Chondrocyte (in vitro differentiated cells): ENCODE results near the gene EZR. TPM values are rescaled to one million over a fixed set of nuclear protein-coding genes. Genes with fewer than 3 reads are reported as not detected.

Source experiments
- DNase-seq: peaks from one replicate; pipeline ENCODE4 v3.0.0; 2021; ENCODE audit warnings: mixed read lengths, low spot score
- H3K27ac Mint-ChIP-seq: one replicate; pipeline ENCODE4 v1.8.0; 2021; ENCODE audit warnings: mild to moderate bottlenecking, moderate library complexity, mixed read lengths; ENCODE audit not compliant: unreplicated experiment
- H3K27me3 Mint-ChIP-seq: 2 replicates; pipeline ENCODE4 v1.8.0; 2021; ENCODE audit warnings: low read depth, mixed read lengths
- H3K36me3 Mint-ChIP-seq: 2 replicates; pipeline ENCODE4 v1.8.0; 2021; ENCODE audit warnings: low read depth, mixed read lengths
- H3K4me1 Mint-ChIP-seq: 2 replicates; pipeline ENCODE4 v1.8.0; 2021; ENCODE audit warnings: low read depth, mild to moderate bottlenecking, mixed read lengths
- H3K4me3 Mint-ChIP-seq: one replicate; pipeline ENCODE4 v1.8.0; 2021; ENCODE audit warnings: mild to moderate bottlenecking, moderate library complexity, mixed read lengths; ENCODE audit not compliant: unreplicated experiment
- H3K9me3 Mint-ChIP-seq: 2 replicates; pipeline ENCODE4 v1.8.0; 2021; ENCODE audit warnings: low read depth, mixed read lengths
- total RNA-seq: library from RNA; stranded (reverse); gene quantifications from 3 replicates; pipeline ENCODE4 v1.2.1, GENCODE V29; 2021
- TF ChIP-seq, protein P1 (sequence below): fragments of 200-600 bp; sonication (generic); IDR thresholded peaks from 2 replicates; pipeline ENCODE4 v1.5.0; 2021; ENCODE audit warnings: antibody characterized with exemption, mild to moderate bottlenecking, moderate library complexity

Gene EZR
- total RNA-seq, 1 donor from 2014 or later = 71.5 TPM

DNA sequence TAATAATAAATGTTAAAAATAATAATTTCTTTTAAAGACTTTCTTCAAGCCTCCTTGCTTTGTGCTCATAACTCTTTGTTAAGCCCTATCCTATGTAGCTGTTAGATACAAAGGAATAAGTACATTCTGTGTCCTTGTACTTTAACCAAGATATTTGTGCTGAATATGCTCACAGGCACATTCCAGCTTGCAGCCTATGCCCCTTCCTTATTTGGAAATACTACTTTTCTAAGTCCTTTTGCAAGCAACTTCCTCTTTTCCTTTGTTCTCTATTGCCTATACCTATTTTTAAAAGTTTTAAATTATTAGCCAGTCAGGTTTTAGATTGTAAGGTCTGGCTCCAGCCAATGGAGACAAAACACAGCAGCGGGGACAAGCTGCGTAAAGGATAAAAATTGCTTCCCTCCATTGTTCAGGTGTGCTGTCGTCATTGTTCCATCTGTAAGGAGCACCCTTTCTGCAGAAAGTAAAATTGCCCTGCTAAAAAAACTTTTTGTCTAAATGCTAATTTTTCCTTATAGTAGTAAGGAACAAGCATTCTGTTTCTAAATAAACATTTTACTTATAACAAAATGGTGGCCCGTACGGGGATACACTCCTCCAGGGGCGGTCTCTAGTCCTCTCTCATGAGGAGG lies 89.1 kb downstream of the EZR start:
- Mint-ChIP-seq H3K9me3 (peaks cover 2% of the 10 kb centered on the region), H3K4me3 (no peak overlapping the region), H3K36me3 (peaks cover 3% of the 10 kb centered on the region), H3K27ac (no peak overlapping the region), H3K4me1 (peaks cover 3% of the 10 kb centered on the region), H3K27me3 (no peaks in the 10 kb centered on the region)
- TF ChIP-seq, protein P1, sequence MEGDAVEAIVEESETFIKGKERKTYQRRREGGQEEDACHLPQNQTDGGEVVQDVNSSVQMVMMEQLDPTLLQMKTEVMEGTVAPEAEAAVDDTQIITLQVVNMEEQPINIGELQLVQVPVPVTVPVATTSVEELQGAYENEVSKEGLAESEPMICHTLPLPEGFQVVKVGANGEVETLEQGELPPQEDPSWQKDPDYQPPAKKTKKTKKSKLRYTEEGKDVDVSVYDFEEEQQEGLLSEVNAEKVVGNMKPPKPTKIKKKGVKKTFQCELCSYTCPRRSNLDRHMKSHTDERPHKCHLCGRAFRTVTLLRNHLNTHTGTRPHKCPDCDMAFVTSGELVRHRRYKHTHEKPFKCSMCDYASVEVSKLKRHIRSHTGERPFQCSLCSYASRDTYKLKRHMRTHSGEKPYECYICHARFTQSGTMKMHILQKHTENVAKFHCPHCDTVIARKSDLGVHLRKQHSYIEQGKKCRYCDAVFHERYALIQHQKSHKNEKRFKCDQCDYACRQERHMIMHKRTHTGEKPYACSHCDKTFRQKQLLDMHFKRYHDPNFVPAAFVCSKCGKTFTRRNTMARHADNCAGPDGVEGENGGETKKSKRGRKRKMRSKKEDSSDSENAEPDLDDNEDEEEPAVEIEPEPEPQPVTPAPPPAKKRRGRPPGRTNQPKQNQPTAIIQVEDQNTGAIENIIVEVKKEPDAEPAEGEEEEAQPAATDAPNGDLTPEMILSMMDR = no peak
- DNase-seq = no peak

DNA sequence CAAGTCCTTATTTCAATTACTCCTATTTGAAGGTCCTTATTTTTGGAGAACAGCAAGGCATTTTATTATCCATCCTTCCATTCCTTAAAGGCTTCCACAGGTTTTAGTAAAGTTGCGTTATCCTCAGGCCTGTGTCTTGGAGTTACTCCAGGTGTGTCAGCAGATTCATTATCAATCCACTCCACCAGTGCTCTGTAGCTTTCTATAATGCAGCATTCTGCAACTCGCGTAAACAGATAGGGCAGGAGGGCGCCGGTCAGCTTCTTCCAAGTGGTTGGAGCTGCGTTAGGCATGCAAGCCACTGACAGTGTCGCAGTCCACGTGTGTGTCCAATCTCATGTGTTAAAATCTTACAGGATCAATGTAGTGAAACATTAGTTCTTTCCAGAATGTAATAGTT lies 93.5 kb downstream of the EZR start:
- no peak for DNase-seq
- Mint-ChIP-seq H3K36me3 (peaks cover 2% of the 10 kb centered on the region), H3K4me3 (no peak overlapping the region), H3K4me1 (peaks cover 5% of the 10 kb centered on the region), H3K27ac (no peak overlapping the region), H3K27me3 (no peaks in the 10 kb centered on the region), H3K9me3 (peaks cover 2% of the 10 kb centered on the region)
- TF ChIP-seq, protein P1 = no peak

DNA sequence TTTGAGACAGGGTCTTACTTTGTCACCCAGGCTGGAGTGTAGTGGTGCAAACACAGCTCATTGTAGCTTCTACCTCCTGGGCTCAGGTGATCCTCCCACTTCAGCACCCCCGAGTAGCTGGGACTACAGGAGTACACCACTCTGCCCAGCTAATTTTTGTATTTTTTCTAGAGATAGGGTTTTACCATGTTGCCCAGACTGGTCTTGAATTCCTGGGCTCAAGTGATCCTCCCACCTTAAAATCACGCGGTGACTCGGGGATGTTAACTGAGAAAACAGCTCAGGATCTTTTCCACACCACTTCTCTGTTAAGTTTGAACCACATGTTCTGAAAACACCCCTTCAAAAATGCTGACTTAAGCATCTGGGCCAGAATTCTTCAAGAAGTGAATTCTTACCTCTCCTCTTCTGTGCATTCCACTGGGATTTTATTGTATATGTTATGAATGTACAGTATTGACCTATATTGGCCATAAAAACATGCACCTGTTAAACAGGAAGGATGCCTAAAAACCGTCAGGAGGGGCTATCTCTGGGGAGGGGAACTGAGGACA lies 96.9 kb downstream of the EZR start:
- Mint-ChIP-seq H3K27me3 (no peaks in the 10 kb centered on the region), H3K4me1 (peaks cover 8% of the 10 kb centered on the region), H3K4me3 (no peak overlapping the region), H3K9me3 (no peaks in the 10 kb centered on the region), H3K27ac (no peak overlapping the region), H3K36me3 (no peaks in the 10 kb centered on the region)
- no peak for DNase-seq
- TF ChIP-seq, protein P1 = no peak

DNA sequence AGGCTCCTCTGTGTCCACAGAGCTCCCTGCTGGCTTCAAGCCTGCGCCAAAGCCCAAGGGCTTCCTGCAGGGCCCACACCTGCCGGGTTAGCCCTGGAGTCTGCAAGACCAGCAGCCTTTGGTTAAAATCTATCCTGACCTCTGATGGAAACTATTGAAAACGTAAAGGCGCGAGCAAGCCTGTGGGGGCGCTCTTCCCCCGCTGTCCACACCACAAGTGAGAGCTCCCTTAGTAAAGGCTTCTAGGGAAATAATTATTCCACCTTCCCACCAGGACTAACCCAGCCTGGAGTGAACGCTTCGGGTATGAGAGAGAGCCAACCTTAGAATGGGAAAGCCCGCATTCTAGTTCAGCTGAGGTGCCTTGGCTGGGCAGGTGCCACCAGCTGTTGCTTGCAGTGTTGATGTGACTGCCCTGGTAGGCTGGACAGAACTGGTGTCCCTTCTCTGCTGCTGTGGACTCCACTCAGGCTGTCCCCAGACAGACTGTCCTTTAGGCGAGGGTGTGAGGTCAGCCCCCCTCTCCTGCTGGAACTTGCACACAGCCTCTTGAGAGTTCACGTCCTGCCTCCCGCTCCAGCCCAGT lies 100.6 kb downstream of the EZR start:
- Mint-ChIP-seq H3K9me3 (no peaks in the 10 kb centered on the region), H3K4me3 (no peak overlapping the region), H3K36me3 (no peaks in the 10 kb centered on the region), H3K27ac (no peak overlapping the region), H3K27me3 (no peaks in the 10 kb centered on the region), H3K4me1 (peaks cover 8% of the 10 kb centered on the region)
- no peak for DNase-seq
- TF ChIP-seq, protein P1 = peak; percentile 77

DNA sequence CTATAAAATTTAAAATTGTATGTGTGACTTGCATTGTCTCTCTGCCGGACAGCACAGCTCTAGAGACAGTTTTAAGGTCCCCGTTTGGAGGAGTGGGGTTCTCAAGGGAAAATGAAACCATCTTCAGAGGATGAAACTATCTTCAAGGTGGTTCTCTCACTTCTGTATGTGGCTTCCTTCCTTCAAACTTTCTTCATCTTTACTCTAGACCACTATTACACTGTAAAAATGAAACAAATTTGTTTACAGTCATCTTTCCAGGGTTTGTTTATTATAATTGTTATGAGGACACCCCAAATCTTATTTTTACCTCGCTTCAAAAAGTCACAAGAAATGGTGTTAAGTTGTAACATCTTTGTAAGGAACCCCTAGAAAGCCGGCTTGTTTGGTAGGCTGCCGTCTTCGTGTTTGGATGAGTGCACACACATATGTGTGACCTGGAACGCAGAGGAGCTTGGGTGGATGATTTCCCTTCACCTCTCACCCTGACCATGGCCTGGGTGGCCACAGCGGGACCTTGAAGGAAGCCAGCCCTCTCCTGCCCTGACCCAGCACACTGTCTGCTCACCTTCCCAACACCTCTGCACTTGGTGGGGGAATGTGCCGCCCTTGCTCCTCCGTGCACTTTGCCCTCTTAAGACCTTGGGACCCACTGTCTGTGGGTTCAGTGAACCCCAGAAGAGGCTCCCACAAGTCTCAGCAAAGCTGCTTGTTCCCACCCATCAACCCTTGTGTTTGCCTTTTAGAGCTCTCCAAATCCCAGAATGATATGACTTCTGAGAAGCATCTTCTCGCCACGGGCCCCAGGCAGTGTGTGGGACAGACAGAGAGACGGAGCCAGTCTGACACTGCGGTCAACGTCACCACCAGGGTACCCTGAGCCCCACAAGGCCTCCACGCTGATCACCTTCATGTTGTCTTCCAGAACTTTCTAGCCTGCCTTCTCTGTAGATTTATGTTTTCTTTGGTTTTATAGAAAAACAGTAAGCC lies 101.5 kb downstream of the EZR start:
- Mint-ChIP-seq H3K27ac (no peak overlapping the region), H3K4me1 (peaks cover 8% of the 10 kb centered on the region), H3K4me3 (no peak overlapping the region), H3K27me3 (no peaks in the 10 kb centered on the region), H3K9me3 (no peaks in the 10 kb centered on the region), H3K36me3 (no peaks in the 10 kb centered on the region)
- DNase-seq = no peak
- TF ChIP-seq, protein P1 = no peak
